Endothelial cell (in vitro differentiated cells): ENCODE measurements around the gene DDIAS. TPM values are rescaled to one million over a fixed set of nuclear protein-coding genes. Genes with fewer than 3 reads are reported as not detected.

Experiments
- DNase-seq: peaks from one replicate; pipeline ENCODE4 v3.0.0; 2021; ENCODE audit warnings: low spot score
- H3K27ac Mint-ChIP-seq: one replicate; pipeline ENCODE4 v1.8.0; 2021; ENCODE audit warnings: mixed read lengths, inconsistent platforms; ENCODE audit not compliant: unreplicated experiment
- H3K27me3 Mint-ChIP-seq: one replicate; pipeline ENCODE4 v1.8.0; 2021; ENCODE audit warnings: mild to moderate bottlenecking, moderate library complexity, mixed read lengths, inconsistent platforms; ENCODE audit not compliant: unreplicated experiment
- H3K36me3 Mint-ChIP-seq: one replicate; pipeline ENCODE4 v1.8.0; 2021; ENCODE audit warnings: mild to moderate bottlenecking, low read depth, mixed read lengths, inconsistent platforms; ENCODE audit not compliant: unreplicated experiment
- H3K4me1 Mint-ChIP-seq: one replicate; pipeline ENCODE4 v1.8.0; 2021; ENCODE audit warnings: mild to moderate bottlenecking, mixed read lengths, inconsistent platforms; ENCODE audit not compliant: unreplicated experiment
- H3K4me3 Mint-ChIP-seq: one replicate; pipeline ENCODE4 v1.8.0; 2021; ENCODE audit warnings: mild to moderate bottlenecking, mixed read lengths, inconsistent platforms; ENCODE audit not compliant: unreplicated experiment
- H3K9me3 Mint-ChIP-seq: one replicate; pipeline ENCODE4 v1.8.0; 2021; ENCODE audit warnings: mixed read lengths, inconsistent platforms; ENCODE audit not compliant: unreplicated experiment
- CTCF ChIP-seq: fragments of 200-600 bp; sonication (generic); IDR thresholded peaks from one replicate; pipeline ENCODE4 v1.5.0; 2021; ENCODE audit warnings: antibody characterized with exemption; ENCODE audit not compliant: unreplicated experiment
- total RNA-seq: library from RNA; stranded (reverse); fragmentation: NEBNext Ultra II Directional; extraction: Animal tissue kit (Norgen Biotek cat#: 25700); gene quantifications from one replicate; pipeline ENCODE4 v1.2.1, GENCODE V29; 2021; ENCODE audit not compliant: unreplicated experiment

Gene DDIAS
- total RNA-seq, 1 donor from 2014 or later: 11.2 TPM

GRCh38 chr11:82889133-82890001, 12.2 kb upstream of the DDIAS start:
- peaks cover 20% of the 10 kb centered on the region for H3K4me1 Mint-ChIP-seq
- peak; percentile 13 for DNase-seq
- H3K27ac Mint-ChIP-seq: no peak overlapping the region
- peaks cover 7% of the 10 kb centered on the region for H3K36me3 Mint-ChIP-seq
- no peaks in the 10 kb centered on the region for H3K9me3 Mint-ChIP-seq
- peaks cover 3% of the 10 kb centered on the region for H3K27me3 Mint-ChIP-seq
- peak overlapping the region; percentile 45 for H3K4me3 Mint-ChIP-seq
- TF ChIP-seq CTCF: no peak

GRCh38 chr11:82890002-82890341, 11.6 kb upstream of the DDIAS start:
- DNase-seq: no peak
- no peak overlapping the region for H3K27ac Mint-ChIP-seq
- H3K27me3 Mint-ChIP-seq: peaks cover 3% of the 10 kb centered on the region
- no peak for TF ChIP-seq CTCF
- peaks cover 7% of the 10 kb centered on the region for H3K36me3 Mint-ChIP-seq
- H3K4me3 Mint-ChIP-seq: no peak overlapping the region
- H3K9me3 Mint-ChIP-seq: no peaks in the 10 kb centered on the region
- peaks cover 20% of the 10 kb centered on the region for H3K4me1 Mint-ChIP-seq

- no peak overlapping the region for H3K27ac Mint-ChIP-seq
- peaks cover 3% of the 10 kb centered on the region for H3K27me3 Mint-ChIP-seq
- H3K4me1 Mint-ChIP-seq: peaks cover 27% of the 10 kb centered on the region
- no peaks in the 10 kb centered on the region for H3K9me3 Mint-ChIP-seq
- DNase-seq: no peak
- peaks cover 7% of the 10 kb centered on the region for H3K36me3 Mint-ChIP-seq
- H3K4me3 Mint-ChIP-seq: no peak overlapping the region
- TF ChIP-seq CTCF: no peak
Observed at GRCh38 chr11:82890936-82891335, 10.6 kb upstream of the DDIAS start.

- DNase-seq: no peak
- Mint-ChIP-seq H3K36me3 (no peaks in the 10 kb centered on the region), H3K4me1 (peaks cover 28% of the 10 kb centered on the region), H3K27ac (no peak overlapping the region), H3K27me3 (peaks cover 3% of the 10 kb centered on the region), H3K4me3 (no peak overlapping the region), H3K9me3 (no peaks in the 10 kb centered on the region)
- no peak for TF ChIP-seq CTCF
Observed at GRCh38 chr11:82892611-82893169, 8.8 kb upstream of the DDIAS start.
